ENCODE measurements around the gene KRTAP3-2. TPM values are rescaled to one million over a fixed set of nuclear protein-coding genes. Genes with fewer than 3 reads are reported as not detected.

KRTAP3-2 gene
- total and polyA plus RNA-seq, 7 donors, result not detected

DNA sequence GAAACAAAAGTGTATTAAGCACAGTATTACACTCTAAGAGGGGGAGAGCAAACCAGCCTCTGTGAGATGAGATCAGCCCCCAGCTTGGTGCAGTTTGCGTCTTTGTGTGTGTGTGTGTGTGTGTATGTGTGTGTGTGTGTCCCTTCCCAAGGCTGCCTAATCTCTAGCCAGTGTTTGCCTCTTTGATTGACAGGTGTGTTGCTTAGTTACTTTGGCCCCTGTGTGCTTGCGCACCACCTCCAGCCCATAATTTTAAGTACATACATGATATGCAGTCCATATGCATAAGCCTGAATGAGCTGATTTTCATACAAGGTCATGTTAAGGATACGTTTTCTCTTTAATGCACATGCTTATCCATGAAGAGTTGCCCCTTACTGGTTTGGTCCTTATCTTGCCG, 2.1 kb upstream of the KRTAP3-2 start:
- Histone ChIP-seq H3K36me3 (ENCODE audit: insufficient read depth in 1 of 2, low read depth in 1 of 2) (no peaks in the 10 kb centered on the region), H3K27ac (no peak overlapping the region), H3K4me3 (no peak overlapping the region), H3K9me3 (no peaks in the 10 kb centered on the region), H3K4me1 (no peaks in the 10 kb centered on the region), H3K27me3 (ENCODE audit: insufficient read depth in 3 of 3, low read length in 2 of 3) (peaks cover 5 to 16% (median 5%) of the 10 kb centered on the region in 3 donors)
- TF ChIP-seq, protein P1, sequence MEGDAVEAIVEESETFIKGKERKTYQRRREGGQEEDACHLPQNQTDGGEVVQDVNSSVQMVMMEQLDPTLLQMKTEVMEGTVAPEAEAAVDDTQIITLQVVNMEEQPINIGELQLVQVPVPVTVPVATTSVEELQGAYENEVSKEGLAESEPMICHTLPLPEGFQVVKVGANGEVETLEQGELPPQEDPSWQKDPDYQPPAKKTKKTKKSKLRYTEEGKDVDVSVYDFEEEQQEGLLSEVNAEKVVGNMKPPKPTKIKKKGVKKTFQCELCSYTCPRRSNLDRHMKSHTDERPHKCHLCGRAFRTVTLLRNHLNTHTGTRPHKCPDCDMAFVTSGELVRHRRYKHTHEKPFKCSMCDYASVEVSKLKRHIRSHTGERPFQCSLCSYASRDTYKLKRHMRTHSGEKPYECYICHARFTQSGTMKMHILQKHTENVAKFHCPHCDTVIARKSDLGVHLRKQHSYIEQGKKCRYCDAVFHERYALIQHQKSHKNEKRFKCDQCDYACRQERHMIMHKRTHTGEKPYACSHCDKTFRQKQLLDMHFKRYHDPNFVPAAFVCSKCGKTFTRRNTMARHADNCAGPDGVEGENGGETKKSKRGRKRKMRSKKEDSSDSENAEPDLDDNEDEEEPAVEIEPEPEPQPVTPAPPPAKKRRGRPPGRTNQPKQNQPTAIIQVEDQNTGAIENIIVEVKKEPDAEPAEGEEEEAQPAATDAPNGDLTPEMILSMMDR (IDR thresholded peaks at IDR 0.05), result no peak
- WGBS, 3 donors, result 78 to 89% (median 87%) methylated on average over 4 of the region's 4 CpGs
- intact Hi-C loops (cut with DNase I), result no loop called here
- ATAC-seq (no peak), DNase-seq (no peak)

DNA sequence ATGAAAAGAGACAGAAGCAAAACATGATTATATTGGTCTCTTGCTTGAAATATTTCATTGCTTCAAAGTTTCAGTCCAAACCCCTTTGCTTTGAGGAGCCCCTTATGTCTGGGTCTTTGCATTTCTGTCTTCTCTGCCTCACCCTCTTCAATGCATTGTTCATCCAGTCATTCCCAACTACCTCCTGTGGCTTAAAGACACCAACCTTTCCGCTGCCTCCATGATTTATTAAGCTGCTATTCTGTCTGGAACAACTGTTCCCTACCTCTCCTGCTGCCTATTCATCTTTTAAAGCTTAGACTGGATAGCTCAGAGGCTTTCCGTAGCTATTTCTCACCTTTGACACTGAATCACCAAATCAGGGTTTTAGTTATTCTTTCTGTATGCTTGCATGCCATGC, 2.3 kb downstream of the KRTAP3-2 start:
- no peaks in the 10 kb centered on the region for H3K4me1 ChIP-seq
- TF ChIP-seq, protein P1 (IDR thresholded peaks at IDR 0.05), result no peak
- H3K27me3 ChIP-seq (ENCODE audit: insufficient read depth in 3 of 3, low read length in 2 of 3), result peaks cover 0 to 12% (median 5%) of the 10 kb centered on the region in 3 donors
- ATAC-seq, result no peak
- WGBS, 3 donors, result 53 to 63% (median 62%) methylated on average over 2 of the region's 2 CpGs
- no peak overlapping the region for H3K27ac ChIP-seq
- H3K9me3 ChIP-seq, result no peaks in the 10 kb centered on the region
- no peak overlapping the region for H3K4me3 ChIP-seq
- DNase-seq, result no peak
- intact Hi-C loops (cut with DNase I), result no loop called here
- H3K36me3 ChIP-seq (ENCODE audit: insufficient read depth in 1 of 2, low read depth in 1 of 2), result no peaks in the 10 kb centered on the region

DNA sequence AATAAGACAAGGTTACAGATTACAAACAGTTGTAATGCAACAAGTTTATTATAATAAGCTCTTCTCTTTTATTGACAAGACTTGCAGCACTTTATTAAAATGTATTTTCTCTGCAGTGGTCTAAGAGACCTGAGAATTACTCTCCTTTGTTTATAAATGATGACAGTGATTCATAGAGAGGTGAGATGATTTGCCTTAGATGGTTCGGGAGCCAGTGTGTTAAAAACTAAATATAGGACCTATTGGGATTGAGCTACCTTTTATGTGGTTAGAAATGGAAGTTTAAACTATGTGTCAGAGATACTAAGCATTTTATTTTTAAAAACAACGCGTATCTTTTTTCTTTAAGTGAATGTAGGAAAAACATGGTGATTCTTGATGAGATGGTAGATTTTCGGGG, 2.9 kb downstream of the KRTAP3-2 start:
- Histone ChIP-seq H3K27me3 (ENCODE audit: insufficient read depth in 3 of 3, low read length in 2 of 3) (peaks cover 0 to 12% (median 5%) of the 10 kb centered on the region in 3 donors), H3K4me3 (no peak overlapping the region), H3K9me3 (no peaks in the 10 kb centered on the region), H3K4me1 (no peaks in the 10 kb centered on the region), H3K36me3 (ENCODE audit: insufficient read depth in 1 of 2, low read depth in 1 of 2) (no peaks in the 10 kb centered on the region), H3K27ac (no peak overlapping the region)
- WGBS, 3 donors, result 82 to 94% (median 90%) methylated on average over 4 of the region's 4 CpGs
- ATAC-seq (no peak), DNase-seq (no peak)
- intact Hi-C loops (cut with DNase I), result no loop called here
- TF ChIP-seq, protein P1 (IDR thresholded peaks at IDR 0.05), result no peak

DNA sequence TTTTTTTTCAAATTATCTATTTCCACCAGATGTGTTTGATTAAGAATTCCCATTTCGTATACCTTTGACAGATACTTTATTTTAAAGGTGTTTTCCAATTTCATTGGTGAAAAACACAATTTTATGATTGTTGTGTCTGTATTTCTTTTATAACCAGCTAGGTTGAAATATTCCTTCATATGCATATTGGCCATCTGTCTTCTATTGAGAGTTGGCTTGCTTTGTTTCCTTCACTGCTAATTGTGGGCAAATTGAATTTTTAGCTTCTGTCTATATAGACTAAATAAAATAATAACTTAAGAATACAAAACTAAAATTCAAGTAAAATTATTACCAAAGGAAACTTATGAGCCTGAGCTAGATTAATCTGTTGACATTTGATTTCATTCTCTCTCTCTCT, 4.6 kb downstream of the KRTAP3-2 start:
- ATAC-seq, result no peak
- DNase-seq, result no peak
- 63 to 74% (median 64%) methylated on average over 1 of the region's 1 CpG for WGBS, 3 donors
- intact Hi-C loops (cut with DNase I), result no loop called here
- no peaks in the 10 kb centered on the region for H3K9me3 ChIP-seq
- no peak overlapping the region for H3K4me3 ChIP-seq
- peaks cover 0 to 5% (median 4%) of the 10 kb centered on the region in 3 donors for H3K27me3 ChIP-seq (ENCODE audit: insufficient read depth in 3 of 3, low read length in 2 of 3)
- H3K4me1 ChIP-seq, result no peaks in the 10 kb centered on the region
- TF ChIP-seq, protein P1 (IDR thresholded peaks at IDR 0.05), result no peak
- H3K36me3 ChIP-seq (ENCODE audit: insufficient read depth in 1 of 2, low read depth in 1 of 2), result no peaks in the 10 kb centered on the region
- no peak overlapping the region for H3K27ac ChIP-seq

DNA sequence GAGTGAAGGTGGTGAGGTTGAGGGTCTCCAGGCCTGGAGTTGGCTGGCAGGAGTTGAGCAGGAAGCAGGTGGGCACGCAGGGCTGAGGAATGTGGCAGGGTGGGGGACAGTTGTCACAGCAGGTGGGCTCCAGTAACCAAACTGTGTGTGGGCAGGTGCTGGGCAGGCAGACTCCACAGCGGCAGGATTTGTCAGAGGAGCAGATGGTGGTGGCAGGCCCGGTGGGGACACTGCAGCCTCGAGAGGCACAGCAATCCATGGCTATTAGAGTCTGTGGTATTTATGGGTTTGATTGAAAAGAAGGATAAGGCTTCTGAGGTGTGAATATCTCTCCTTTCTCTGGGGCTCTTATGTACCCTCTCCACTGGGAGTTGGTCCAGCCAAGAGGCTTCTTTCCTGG, 5.9 kb downstream of the KRTAP3-2 start, which contains the start of gene KRTAP3-3:
KRTAP3-3 (minus strand) TSS at position 326 of the 400 bp plus-strand sequence; CDS start at position 259, 67 bp downstream.
- H3K9me3 ChIP-seq, result no peaks in the 10 kb centered on the region
- ATAC-seq, result no peak
- no peak within 1 kb of the TSS for H3K4me3 ChIP-seq
- no peak for DNase-seq
- H3K36me3 ChIP-seq (ENCODE audit: insufficient read depth in 1 of 2, low read depth in 1 of 2), result no peaks in the 10 kb centered on the region
- intact Hi-C loops (cut with DNase I), result no loop called here
- TF ChIP-seq, protein P1 (IDR thresholded peaks at IDR 0.05), result no peak
- H3K4me1 ChIP-seq, result no peaks in the 10 kb centered on the region
- 28 to 35% (median 28%) methylated on average over 4 of the region's 4 CpGs for WGBS, 3 donors
- H3K27me3 ChIP-seq (ENCODE audit: insufficient read depth in 3 of 3, low read length in 2 of 3), result peaks cover 0 to 4% (median 0%) of the 10 kb centered on the region in 3 donors
- no peak within 1 kb of the TSS for H3K27ac ChIP-seq
